H1 (cell line): ENCODE measurements around the gene SYNPR. TPM values are rescaled to one million over a fixed set of nuclear protein-coding genes. Genes with fewer than 3 reads are reported as not detected.

Experiments used
- KDM4A ChIP-seq: IDR thresholded peaks from one replicate; pipeline ENCODE4 v1.7.1; 2012; ENCODE audit warnings: low read depth, mild to moderate bottlenecking, moderate library complexity, low read length, inconsistent platforms; ENCODE audit not compliant: severe bottlenecking
- YY1 ChIP-seq: IDR thresholded peaks from 2 replicates; pipeline ENCODE4 v1.6.1; 2011; ENCODE audit warnings: low read depth, mild to moderate bottlenecking, low read length
- polyA plus RNA-seq, 7 experiments: library from polyadenylated mRNA; depleted of rRNA in 3 of 7; stranded (reverse) in 5 of 7; unstranded in 2 of 7; fragments of >200 nt in 5 of 7; fragments of 200-250 nt in 2 of 7; gene quantifications; 1 replicate in 5 of 7; 2 replicates in 1 of 7; 4 replicates in 1 of 7; pipeline versions ENCODE4 v1.2.1 to v1.2.3, GENCODE V29; 2011 to 2013; ENCODE audit warnings: missing spikeins in 2 of 7, mixed read lengths in 2 of 7
- total RNA-seq: library from RNA; stranded (reverse); fragmentation: NEBNext Ultra II Directional; extraction: Animal tissue kit (Norgen Biotek cat#: 25700); gene quantifications from 2 replicates; pipeline ENCODE4 v1.2.1, GENCODE V29; 2021
- TF ChIP-seq, protein P1 (sequence below): IDR thresholded peaks from 2 replicates; pipeline ENCODE4 v1.6.1; 2012; ENCODE audit warnings: inconsistent platforms

SYNPR gene
- total and polyA plus RNA-seq, 2 of the 8 experiments (the other 6 are each of a cell fraction or from before 2014, with no cell fraction given): 0.39 to 0.99 TPM

DNA sequence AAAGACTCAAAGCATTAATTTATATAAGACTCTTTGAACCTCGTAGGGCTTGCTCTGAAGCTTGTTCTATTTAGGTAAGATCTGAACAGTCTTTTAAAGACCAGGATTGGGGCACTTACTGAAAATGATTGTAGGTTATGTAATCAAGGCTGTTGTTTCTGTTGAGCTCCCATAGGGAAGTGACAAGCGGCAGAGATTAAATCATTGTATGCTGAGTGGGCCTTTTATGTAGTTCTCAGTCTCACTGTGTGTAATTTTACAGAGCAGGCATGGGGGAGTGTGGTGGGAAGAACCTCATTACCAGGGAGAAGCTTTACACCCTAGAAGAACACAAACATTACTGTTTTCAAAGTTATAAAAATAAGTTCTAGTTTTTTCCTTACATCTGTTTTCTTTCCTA is 214.4 kb downstream of the SYNPR start (continued):
- no peak for TF ChIP-seq KDM4A
- no peak for TF ChIP-seq YY1
- TF ChIP-seq, protein P1, sequence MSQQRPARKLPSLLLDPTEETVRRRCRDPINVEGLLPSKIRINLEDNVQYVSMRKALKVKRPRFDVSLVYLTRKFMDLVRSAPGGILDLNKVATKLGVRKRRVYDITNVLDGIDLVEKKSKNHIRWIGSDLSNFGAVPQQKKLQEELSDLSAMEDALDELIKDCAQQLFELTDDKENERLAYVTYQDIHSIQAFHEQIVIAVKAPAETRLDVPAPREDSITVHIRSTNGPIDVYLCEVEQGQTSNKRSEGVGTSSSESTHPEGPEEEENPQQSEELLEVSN: no peak
